ENCODE results near the gene SPI1. TPM values are rescaled to one million over a fixed set of nuclear protein-coding genes. Genes with fewer than 3 reads are reported as not detected.
A peak's percentile ranks its signal among the peaks of the same experiment; 100 is the strongest.

The SPI1 gene
- total RNA-seq, result 100 to 1,000 TPM in 5 of 6 donors, 10 to 100 TPM in 1; 52.8 to 275 (median 179) TPM

DNA sequence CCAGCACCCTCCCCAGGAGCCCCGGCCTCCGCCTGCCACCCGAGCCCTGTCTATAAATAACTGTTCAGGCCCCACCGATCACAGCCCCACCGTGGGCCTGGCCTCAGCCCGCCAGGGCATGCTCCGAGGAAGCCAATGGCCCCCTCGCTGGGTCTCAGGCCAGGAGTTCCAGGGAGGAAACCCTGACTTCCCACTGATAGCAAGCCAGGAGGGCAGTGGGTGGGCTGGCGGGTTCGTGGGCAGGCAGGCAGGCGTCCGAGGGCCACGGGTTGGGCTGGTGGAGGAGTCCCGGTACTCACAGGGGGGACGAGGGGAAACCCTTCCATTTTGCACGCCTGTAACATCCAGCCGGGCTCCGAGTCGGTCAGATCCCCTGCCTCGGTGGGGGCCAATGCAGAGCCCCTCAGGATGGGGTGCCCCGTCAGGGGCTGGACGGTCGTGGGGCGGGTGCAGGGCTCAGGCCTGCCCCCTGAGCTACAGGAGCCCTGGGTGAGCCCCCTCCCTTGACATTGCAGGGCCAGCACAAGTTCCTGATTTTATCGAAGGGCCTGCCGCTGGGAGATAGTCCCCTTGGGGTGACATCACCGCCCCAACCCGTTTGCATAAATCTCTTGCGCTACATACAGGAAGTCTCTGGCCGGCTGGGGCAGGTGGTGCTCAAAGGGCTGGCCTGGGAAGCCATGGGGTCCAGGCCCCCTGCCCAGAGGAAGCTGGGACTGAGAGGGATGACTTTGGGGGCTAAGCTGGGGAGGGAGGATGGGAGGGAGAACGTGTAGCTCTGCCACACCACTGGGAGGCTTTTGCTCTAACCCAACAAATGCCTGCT is at the start of gene SPI1:
SPI1 (minus strand) TSS at position 538 of the 826 bp plus-strand sequence; CDS start at position 344, 194 bp downstream.
- WGBS, 2 donors, result 48 to 62% methylated on average over 9 to 31 of the region's 31 CpGs
- DNase-seq (peak; percentile 79 to 90), ATAC-seq (ENCODE audit: low FRiP score in 2 of 2) (peak; percentile 62 to 73)
- H3K27ac ChIP-seq, result peak within 1 kb of the TSS; percentile 83 to 97 (median 89)
- no peaks in the 10 kb centered on the region for H3K36me3 ChIP-seq
- TF ChIP-seq POLR2AphosphoS5 (IDR thresholded peaks at IDR 0.05) (peak; percentile 63 to 65), POLR2A (IDR thresholded peaks at IDR 0.05) (peak in 2 of 4 donors; percentile 59 to 87), EP300 (IDR thresholded peaks at IDR 0.05) (no peak)
- TF ChIP-seq, protein P1, sequence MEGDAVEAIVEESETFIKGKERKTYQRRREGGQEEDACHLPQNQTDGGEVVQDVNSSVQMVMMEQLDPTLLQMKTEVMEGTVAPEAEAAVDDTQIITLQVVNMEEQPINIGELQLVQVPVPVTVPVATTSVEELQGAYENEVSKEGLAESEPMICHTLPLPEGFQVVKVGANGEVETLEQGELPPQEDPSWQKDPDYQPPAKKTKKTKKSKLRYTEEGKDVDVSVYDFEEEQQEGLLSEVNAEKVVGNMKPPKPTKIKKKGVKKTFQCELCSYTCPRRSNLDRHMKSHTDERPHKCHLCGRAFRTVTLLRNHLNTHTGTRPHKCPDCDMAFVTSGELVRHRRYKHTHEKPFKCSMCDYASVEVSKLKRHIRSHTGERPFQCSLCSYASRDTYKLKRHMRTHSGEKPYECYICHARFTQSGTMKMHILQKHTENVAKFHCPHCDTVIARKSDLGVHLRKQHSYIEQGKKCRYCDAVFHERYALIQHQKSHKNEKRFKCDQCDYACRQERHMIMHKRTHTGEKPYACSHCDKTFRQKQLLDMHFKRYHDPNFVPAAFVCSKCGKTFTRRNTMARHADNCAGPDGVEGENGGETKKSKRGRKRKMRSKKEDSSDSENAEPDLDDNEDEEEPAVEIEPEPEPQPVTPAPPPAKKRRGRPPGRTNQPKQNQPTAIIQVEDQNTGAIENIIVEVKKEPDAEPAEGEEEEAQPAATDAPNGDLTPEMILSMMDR (IDR thresholded peaks at IDR 0.05), result no peak
- no peaks in the 10 kb centered on the region for H3K9me3 ChIP-seq
- no peaks in the 10 kb centered on the region for H3K27me3 ChIP-seq
- H3K4me1 ChIP-seq, result peaks cover 12 to 21% (median 13%) of the 10 kb centered on the region in 4 donors
- peak within 1 kb of the TSS in 3 of 4 donors; percentile 40 to 48 (median 45) for H3K4me3 ChIP-seq

GRCh38 chr11:47426062-47426956 is 48.0 kb upstream of the SPI1 start, which contains the start of gene PSMC3:
PSMC3 (minus strand) TSS chr11:47426439; CDS start chr11:47426279, 160 bp downstream.
- Histone ChIP-seq H3K27me3 (no peaks in the 10 kb centered on the region), H3K36me3 (peaks cover 20 to 35% (median 28%) of the 10 kb centered on the region in 4 donors), H3K9me3 (no peaks in the 10 kb centered on the region), H3K4me3 (peak within 1 kb of the TSS; percentile 56 to 94 (median 82)), H3K27ac (peak within 1 kb of the TSS; percentile 85 to 94 (median 93)), H3K4me1 (peaks cover 10 to 30% (median 12%) of the 10 kb centered on the region in 4 donors)
- 1% methylated on average over 44 to 60 of the region's 62 CpGs for WGBS, 2 donors
- TF ChIP-seq POLR2A (IDR thresholded peaks at IDR 0.05) (peak in 3 of 4 donors; percentile 43 to 73 (median 52)), EP300 (IDR thresholded peaks at IDR 0.05) (no peak), POLR2AphosphoS5 (IDR thresholded peaks at IDR 0.05) (peak; percentile 37 to 74)
- DNase-seq, result peak; percentile 98 to 100
- ATAC-seq (ENCODE audit: low FRiP score in 2 of 2), result peak; percentile 99

GRCh38 chr11:47425611-47426010 is 47.3 kb upstream of the SPI1 start:
- DNase-seq, result no peak
- Histone ChIP-seq H3K27ac (peak overlapping the region; percentile 85 to 94 (median 93)), H3K4me3 (peak overlapping the region; percentile 56 to 94 (median 82)), H3K36me3 (peaks cover 22 to 42% (median 32%) of the 10 kb centered on the region in 4 donors), H3K4me1 (peaks cover 10 to 30% (median 12%) of the 10 kb centered on the region in 4 donors), H3K27me3 (no peaks in the 10 kb centered on the region), H3K9me3 (no peaks in the 10 kb centered on the region)
- WGBS, 2 donors, result 0 to 1% methylated on average over 14 of the region's 14 CpGs
- ATAC-seq (ENCODE audit: low FRiP score in 2 of 2), result no peak
- TF ChIP-seq POLR2A (IDR thresholded peaks at IDR 0.05), result no peak
- TF ChIP-seq, protein P1 (IDR thresholded peaks at IDR 0.05), result no peak
- TF ChIP-seq POLR2AphosphoS5 (IDR thresholded peaks at IDR 0.05), result no peak
- no peak for TF ChIP-seq EP300 (IDR thresholded peaks at IDR 0.05)

DNA sequence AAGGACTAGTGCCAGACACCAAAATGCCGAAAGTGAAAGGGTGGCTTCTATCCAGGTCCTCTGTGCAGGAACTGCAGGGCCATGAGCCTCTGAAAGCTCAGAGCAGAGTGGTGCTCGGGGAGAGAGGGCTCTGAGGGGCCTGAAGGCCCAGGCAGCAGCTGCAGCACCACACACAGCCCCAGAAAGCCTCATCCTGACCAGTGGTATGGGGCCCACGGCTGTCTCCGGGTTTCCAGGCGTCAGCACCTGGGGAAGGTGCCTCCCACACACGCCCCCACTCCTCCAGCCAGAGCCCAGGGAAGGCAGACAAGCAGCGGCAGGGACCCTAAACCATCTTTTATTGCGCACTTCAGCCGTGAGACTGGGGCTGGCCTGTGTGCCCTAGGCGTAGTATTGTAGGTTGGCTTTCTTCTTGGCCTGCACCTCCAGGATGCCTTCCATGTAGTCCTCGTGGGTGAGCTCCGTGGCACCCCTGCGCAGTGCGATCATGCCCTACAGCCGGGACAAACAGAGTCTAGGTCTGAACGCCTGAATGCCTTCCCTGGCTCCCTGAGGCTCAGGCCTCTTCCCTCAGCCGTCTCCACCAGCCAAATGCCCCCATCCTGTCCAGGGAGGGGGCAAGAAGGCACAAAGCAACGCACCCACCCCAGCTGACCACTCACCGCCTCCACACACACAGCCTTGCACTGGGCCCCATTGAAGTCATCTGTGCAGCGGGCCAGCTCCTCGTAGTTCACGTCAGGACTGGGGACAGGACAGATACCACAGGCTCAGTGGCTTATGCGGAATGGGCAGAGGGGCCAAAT is 40.3 kb upstream of the SPI1 start:
- no peak for ATAC-seq (ENCODE audit: low FRiP score in 2 of 2)
- Histone ChIP-seq H3K27ac (peak overlapping the region in 1 of 4 donors; percentile 79), H3K9me3 (no peaks in the 10 kb centered on the region), H3K27me3 (no peaks in the 10 kb centered on the region), H3K36me3 (peaks cover 30 to 94% (median 75%) of the 10 kb centered on the region in 4 donors), H3K4me1 (peaks cover 20 to 50% (median 26%) of the 10 kb centered on the region in 4 donors), H3K4me3 (no peak overlapping the region)
- 88 to 93% methylated on average over 8 to 19 of the region's 23 CpGs for WGBS, 2 donors
- peak in 1 of 2 donors; percentile 47 for DNase-seq
- TF ChIP-seq POLR2AphosphoS5 (IDR thresholded peaks at IDR 0.05), result no peak
- TF ChIP-seq EP300 (IDR thresholded peaks at IDR 0.05), result no peak
- TF ChIP-seq, protein P1 (IDR thresholded peaks at IDR 0.05), result no peak

Measured in upper lobe of left lung (tissue), 6 donors.